KMS-11 (cell line): Measurements from ENCODE around the gene IP6K1.
"Not testable (repeated sequence)": the region's sequence is repeated elsewhere in the genome, so short reads cannot be mapped to it uniquely, and the experiment has no call there.

Experiments
- H2AFZ ChIP-seq: fragments of 200-600 bp; sonication (generic); 2 replicates; pipeline ENCODE4 v1.6.1; 2016; ENCODE audit warnings: antibody characterized with exemption, mixed run types, low read depth
- H3K27ac ChIP-seq: fragments of 200-600 bp; sonication (generic); 2 replicates; pipeline ENCODE4 v1.6.1; 2016; ENCODE audit warnings: mild to moderate bottlenecking, mixed run types
- H3K27me3 ChIP-seq: fragments of 200-600 bp; sonication (generic); 2 replicates; pipeline ENCODE4 v1.6.1; 2017; ENCODE audit warnings: mild to moderate bottlenecking, low read depth, mixed run types, moderate library complexity; ENCODE audit not compliant: insufficient read depth
- H3K36me3 ChIP-seq: fragments of 200-600 bp; sonication (generic); 2 replicates; pipeline ENCODE4 v1.6.1; 2017; ENCODE audit warnings: mild to moderate bottlenecking, mixed run types; ENCODE audit not compliant: insufficient read depth
- H3K4me1 ChIP-seq: fragments of 200-600 bp; sonication (generic); 2 replicates; pipeline ENCODE4 v1.6.1; 2016; ENCODE audit warnings: mild to moderate bottlenecking, low read depth, mixed run types; ENCODE audit not compliant: poor library complexity, severe bottlenecking
- H3K4me2 ChIP-seq: fragments of 200-600 bp; sonication (generic); 2 replicates; pipeline ENCODE4 v1.7.0; 2016; ENCODE audit warnings: mild to moderate bottlenecking, mixed run types
- H3K4me3 ChIP-seq: fragments of 200-600 bp; sonication (generic); IDR thresholded peaks from 2 replicates; pipeline ENCODE4 v1.6.1; 2017; ENCODE audit warnings: low read depth, low read length, mixed read lengths; ENCODE audit not compliant: insufficient read depth
- H3K79me2 ChIP-seq: fragments of 200-600 bp; sonication (generic); 2 replicates; pipeline ENCODE4 v1.6.1; 2016; ENCODE audit warnings: low read depth, mixed run types; ENCODE audit not compliant: insufficient read depth
- H3K9ac ChIP-seq: fragments of 200-600 bp; sonication (generic); 2 replicates; pipeline ENCODE4 v1.6.1; 2016; ENCODE audit warnings: mild to moderate bottlenecking, mixed run types
- H4K20me1 ChIP-seq: fragments of 200-600 bp; sonication (generic); 2 replicates; pipeline ENCODE4 v1.6.1; 2016; ENCODE audit warnings: mild to moderate bottlenecking, mixed run types; ENCODE audit not compliant: insufficient read depth
- TF ChIP-seq, protein P1 (sequence below): fragments of 200-600 bp; sonication (generic); conservative IDR thresholded peaks from 2 replicates; pipeline ENCODE4 v1.6.1; 2017; ENCODE audit warnings: low read depth, mild to moderate bottlenecking, antibody characterized with exemption, low read length, moderate library complexity, mixed read lengths

IP6K1 gene

DNA sequence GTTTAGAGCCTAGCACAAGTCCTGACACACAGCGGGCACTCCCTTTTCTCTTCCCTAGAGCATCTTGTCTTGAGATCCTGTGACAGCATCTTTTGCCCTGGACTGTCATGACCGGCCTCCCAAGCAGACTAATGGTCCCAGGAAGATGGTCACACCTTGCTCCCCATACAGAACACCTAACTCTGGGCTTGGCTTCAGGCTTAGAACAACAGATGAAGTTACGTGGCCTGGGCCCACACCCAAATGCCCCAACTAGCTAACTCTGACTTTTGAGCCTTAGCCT lies 781 bp upstream of the IP6K1 start:
- no peaks in the 10 kb centered on the region for H3K27me3 ChIP-seq
- H4K20me1 ChIP-seq = no peaks in the 10 kb centered on the region
- no peaks in the 10 kb centered on the region for H3K36me3 ChIP-seq
- TF ChIP-seq, protein P1, sequence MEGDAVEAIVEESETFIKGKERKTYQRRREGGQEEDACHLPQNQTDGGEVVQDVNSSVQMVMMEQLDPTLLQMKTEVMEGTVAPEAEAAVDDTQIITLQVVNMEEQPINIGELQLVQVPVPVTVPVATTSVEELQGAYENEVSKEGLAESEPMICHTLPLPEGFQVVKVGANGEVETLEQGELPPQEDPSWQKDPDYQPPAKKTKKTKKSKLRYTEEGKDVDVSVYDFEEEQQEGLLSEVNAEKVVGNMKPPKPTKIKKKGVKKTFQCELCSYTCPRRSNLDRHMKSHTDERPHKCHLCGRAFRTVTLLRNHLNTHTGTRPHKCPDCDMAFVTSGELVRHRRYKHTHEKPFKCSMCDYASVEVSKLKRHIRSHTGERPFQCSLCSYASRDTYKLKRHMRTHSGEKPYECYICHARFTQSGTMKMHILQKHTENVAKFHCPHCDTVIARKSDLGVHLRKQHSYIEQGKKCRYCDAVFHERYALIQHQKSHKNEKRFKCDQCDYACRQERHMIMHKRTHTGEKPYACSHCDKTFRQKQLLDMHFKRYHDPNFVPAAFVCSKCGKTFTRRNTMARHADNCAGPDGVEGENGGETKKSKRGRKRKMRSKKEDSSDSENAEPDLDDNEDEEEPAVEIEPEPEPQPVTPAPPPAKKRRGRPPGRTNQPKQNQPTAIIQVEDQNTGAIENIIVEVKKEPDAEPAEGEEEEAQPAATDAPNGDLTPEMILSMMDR = no peak
- H3K79me2 ChIP-seq = peaks cover 22% of the 10 kb centered on the region
- H3K27ac ChIP-seq = no peak overlapping the region; the same call in 1 of the 2 replicates
- peak overlapping the region; percentile 73; the same call in 1 of the 2 replicates for H3K9ac ChIP-seq
- H3K4me2 ChIP-seq = peak overlapping the region; percentile 76
- H2AFZ ChIP-seq = peak overlapping the region; percentile 76; the same call in 1 of the 2 replicates
- no peak overlapping the region for H3K4me3 ChIP-seq
- H3K4me1 ChIP-seq = peaks cover 10% of the 10 kb centered on the region

DNA sequence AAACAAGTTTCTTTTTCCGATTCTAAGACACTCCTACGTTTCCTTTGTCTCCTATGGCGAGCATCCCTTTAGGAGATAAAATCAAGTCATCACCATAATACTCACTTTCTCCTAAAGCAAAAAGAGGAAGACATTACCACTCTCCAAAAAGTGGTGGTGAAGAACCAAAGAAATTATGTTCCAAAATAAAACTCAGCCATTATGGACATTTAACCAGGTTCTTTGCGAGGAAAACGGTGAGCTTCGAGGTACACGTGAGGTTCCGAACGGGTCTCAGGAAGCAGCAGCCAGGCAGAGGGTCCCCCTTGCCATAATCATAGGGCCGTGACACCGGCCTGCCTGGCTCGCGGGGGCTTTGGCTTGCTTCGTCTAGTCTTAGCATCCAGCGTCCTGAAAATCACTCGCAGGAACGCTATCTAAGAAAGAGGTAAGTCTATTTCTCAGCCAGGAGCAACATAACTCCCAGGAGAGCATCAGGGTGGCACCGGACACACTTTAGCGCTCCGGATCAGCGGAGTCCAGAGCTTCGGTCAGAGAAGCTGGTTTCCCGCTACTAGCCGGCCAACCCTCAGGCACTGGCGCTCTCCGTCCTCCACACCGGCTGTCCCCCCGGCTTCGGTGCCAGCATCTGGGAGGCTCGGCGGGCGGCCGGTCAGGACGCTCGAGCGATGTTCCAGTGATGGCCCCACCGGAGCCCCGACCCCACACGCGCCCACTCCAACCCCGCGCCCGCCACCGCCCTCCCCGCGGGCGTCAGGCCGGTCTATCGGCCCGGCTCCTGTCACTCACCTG lies 581 bp downstream of the IP6K1 start:
- H3K79me2 ChIP-seq = peaks cover 33% of the 10 kb centered on the region
- H3K4me2 ChIP-seq = peak overlapping the region; percentile 87
- no peaks in the 10 kb centered on the region for H4K20me1 ChIP-seq
- peak overlapping the region; percentile 73 for H3K9ac ChIP-seq
- H3K27ac ChIP-seq = peak overlapping the region; percentile 42; the same call in 1 of the 2 replicates
- H2AFZ ChIP-seq = peak overlapping the region; percentile 59
- H3K36me3 ChIP-seq = no peaks in the 10 kb centered on the region
- H3K27me3 ChIP-seq = no peaks in the 10 kb centered on the region
- peak overlapping the region; percentile 52 for H3K4me3 ChIP-seq
- peaks cover 10% of the 10 kb centered on the region for H3K4me1 ChIP-seq
- TF ChIP-seq, protein P1 = no peak

DNA sequence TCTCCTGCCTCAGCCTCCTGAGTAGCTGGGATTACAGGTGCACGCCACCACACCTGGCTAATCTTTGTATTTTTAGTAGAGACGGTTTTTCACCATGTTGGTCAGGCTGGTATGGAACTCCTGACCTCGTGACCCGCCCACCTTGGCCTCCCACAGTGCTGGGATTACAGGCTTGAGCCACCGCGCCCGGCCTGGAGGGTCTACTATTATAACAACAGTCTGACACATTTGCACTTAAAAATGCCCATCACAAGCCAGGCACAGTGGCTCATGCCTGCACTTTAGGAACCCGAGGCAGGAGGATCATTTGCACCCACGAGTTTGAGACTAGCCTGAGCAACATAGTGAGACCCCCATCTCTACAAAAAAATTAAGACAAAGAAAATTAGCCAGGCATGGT lies 4.1 kb downstream of the IP6K1 start:
- not testable (repeated sequence) for H3K4me3 ChIP-seq, H3K9ac ChIP-seq, H2AFZ ChIP-seq, H3K27me3 ChIP-seq, H4K20me1 ChIP-seq, H3K27ac ChIP-seq, H3K4me2 ChIP-seq, H3K36me3 ChIP-seq, H3K4me1 ChIP-seq
- H3K79me2 ChIP-seq = peaks cover 51% of the 10 kb centered on the region

DNA sequence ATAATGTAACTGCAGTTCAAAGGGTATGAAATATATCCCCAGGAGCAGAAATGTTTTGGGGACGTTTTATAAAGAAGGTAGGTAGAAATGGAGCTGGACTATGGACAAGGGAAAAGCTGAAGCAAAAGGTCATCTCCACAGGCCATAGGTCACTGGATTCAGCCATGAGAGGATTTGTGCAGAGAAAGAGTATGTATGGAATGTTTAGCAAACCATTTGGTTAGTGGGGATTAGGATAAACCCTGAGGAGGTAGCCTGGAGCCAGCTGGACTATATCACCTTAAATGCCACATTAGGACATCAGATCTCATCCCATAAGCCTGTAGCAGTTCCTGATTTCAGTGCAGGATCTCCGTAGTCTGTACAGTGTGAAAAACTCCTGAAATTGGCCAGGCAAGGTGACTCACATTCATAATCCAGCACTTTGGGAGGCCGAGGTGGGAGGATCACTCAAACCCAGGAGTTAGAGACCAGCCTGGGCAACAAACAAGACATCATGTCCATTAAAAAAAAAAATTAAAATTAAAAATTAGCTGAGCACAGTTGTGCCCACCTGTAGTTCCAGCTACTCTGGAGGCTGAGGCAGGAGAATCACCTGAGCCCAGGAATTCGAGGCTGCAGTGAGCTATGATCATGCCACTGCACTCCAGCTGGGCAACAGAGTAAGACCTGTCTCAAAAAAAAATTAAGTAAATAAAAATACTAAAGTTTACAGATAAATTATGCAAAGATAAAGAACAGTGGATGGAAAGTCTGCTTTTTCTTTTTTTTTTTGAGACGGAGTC lies 4.7 kb downstream of the IP6K1 start:
- Histone ChIP-seq H3K27me3 (no peaks in the 10 kb centered on the region), H3K36me3 (no peaks in the 10 kb centered on the region), H3K4me1 (no peaks in the 10 kb centered on the region), H3K79me2 (peaks cover 55% of the 10 kb centered on the region), H4K20me1 (no peaks in the 10 kb centered on the region), H3K9ac (no peak overlapping the region), H2AFZ (no peak overlapping the region), H3K4me3 (no peak overlapping the region), H3K27ac (no peak overlapping the region), H3K4me2 (no peak overlapping the region)
- TF ChIP-seq, protein P1 = no peak

DNA sequence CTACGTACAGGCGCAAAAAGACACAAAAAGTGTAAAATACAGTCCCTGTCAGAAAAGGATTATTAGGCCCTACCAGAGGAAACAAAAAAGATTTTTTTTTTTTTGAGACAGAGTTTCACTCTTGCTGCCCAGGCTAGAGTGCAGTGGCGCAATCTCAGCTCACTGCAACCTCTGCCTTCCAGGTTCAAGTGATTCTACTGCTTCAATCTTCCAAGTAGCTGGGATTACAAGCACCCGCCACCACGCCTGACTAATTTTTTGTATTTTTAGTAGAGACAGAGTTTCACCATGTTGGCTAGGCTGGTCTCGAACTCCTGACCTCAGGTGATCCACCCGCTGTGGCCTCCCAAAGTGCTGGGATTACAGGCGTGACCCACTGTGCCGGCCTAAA lies 5.4 kb downstream of the IP6K1 start:
- not testable (repeated sequence) for H3K9ac ChIP-seq, H2AFZ ChIP-seq, H3K27me3 ChIP-seq, H3K4me1 ChIP-seq, H3K27ac ChIP-seq, H4K20me1 ChIP-seq, H3K4me3 ChIP-seq, H3K4me2 ChIP-seq, H3K36me3 ChIP-seq
- peaks cover 54% of the 10 kb centered on the region for H3K79me2 ChIP-seq
